ENCODE data around the gene ADM5. TPM values are rescaled to one million over a fixed set of nuclear protein-coding genes. Genes with fewer than 3 reads are reported as not detected.

The ADM5 gene
- total RNA-seq, result 1 to 10 TPM in 3 of 4 donors, under 1 TPM in 1; 0.91 to 2.8 (median 1.8) TPM

- no peaks in the 10 kb centered on the region for H3K9me3 ChIP-seq
- H3K27ac ChIP-seq, result peak within 1 kb of the TSS; percentile 61 to 80 (median 72)
- peaks cover 16 to 57% (median 29%) of the 10 kb centered on the region in 3 donors for H3K4me1 ChIP-seq
- peaks cover 0 to 35% (median 0%) of the 10 kb centered on the region in 4 donors for H3K27me3 ChIP-seq
- H3K4me3 ChIP-seq, result peak within 1 kb of the TSS; percentile 29 to 70 (median 52)
- intact Hi-C loops (cut with DNase I), result no loop called here
- DNase-seq, result no peak
- TF ChIP-seq CTCF (IDR thresholded peaks at IDR 0.05) (peak in 4 of 6 experiments; percentile 40 to 68 (median 49)), POLR2A (IDR thresholded peaks at IDR 0.05) (no peak)
- 12 to 56% methylated on average over 15 to 16 of the region's 54 CpGs for WGBS, 2 donors
- H3K36me3 ChIP-seq, result peaks cover 12 to 45% (median 13%) of the 10 kb centered on the region in 3 donors
Observed at GRCh38 chr19:49689133-49690078, at the start of gene ADM5. Gene ADM5 (plus strand): TSS chr19:49689594. CDS start chr19:49689838, 244 bp downstream.

GRCh38 chr19:49640113-49640898, 49.1 kb upstream of the ADM5 start, which contains the start of gene RRAS:
Gene RRAS (minus strand): TSS chr19:49640143. CDS start chr19:49640098, 45 bp downstream.
- Histone ChIP-seq H3K27ac (peak within 1 kb of the TSS; percentile 97 to 98 (median 98)), H3K36me3 (peaks cover 0 to 10% (median 0%) of the 10 kb centered on the region in 3 donors), H3K9me3 (no peaks in the 10 kb centered on the region), H3K4me3 (peak within 1 kb of the TSS; percentile 54 to 97 (median 88)), H3K4me1 (peaks cover 38 to 89% (median 52%) of the 10 kb centered on the region in 3 donors), H3K27me3 (no peaks in the 10 kb centered on the region)
- DNase-seq, result peak; percentile 99
- TF ChIP-seq POLR2A (IDR thresholded peaks at IDR 0.05) (peak in 3 of 4 donors; percentile 18 to 92 (median 81)), CTCF (IDR thresholded peaks at IDR 0.05) (peak in 1 of 6 experiments; percentile 12)
- WGBS, 2 donors, result 0 to 1% methylated on average over 26 to 36 of the region's 51 CpGs
- intact Hi-C loops (cut with DNase I), result no loop called here

- peak in 3 of 4 donors; percentile 47 to 97 (median 93) for TF ChIP-seq POLR2A (IDR thresholded peaks at IDR 0.05)
- peak in 1 of 6 experiments; percentile 21 for TF ChIP-seq CTCF (IDR thresholded peaks at IDR 0.05)
- WGBS, 2 donors, result 0 to 1% methylated on average over 15 to 24 of the region's 87 CpGs
- Histone ChIP-seq H3K9me3 (no peaks in the 10 kb centered on the region), H3K4me3 (peak within 1 kb of the TSS; percentile 82 to 97 (median 95)), H3K4me1 (peaks cover 28 to 77% (median 39%) of the 10 kb centered on the region in 3 donors), H3K36me3 (peaks cover 5 to 26% (median 6%) of the 10 kb centered on the region in 3 donors), H3K27ac (peak within 1 kb of the TSS; percentile 97 to 98 (median 98)), H3K27me3 (no peaks in the 10 kb centered on the region)
- peak; percentile 98 for DNase-seq
- intact Hi-C loops (cut with DNase I), result no loop called here
Observed at GRCh38 chr19:49641688-49642491, 47.5 kb upstream of the ADM5 start, which contains the start of gene SCAF1. Gene SCAF1 (plus strand): TSS chr19:49642209. CDS start chr19:49645027, 2,818 bp downstream.

- no peaks in the 10 kb centered on the region for H3K9me3 ChIP-seq
- WGBS, 2 donors, result 6 to 19% methylated on average over 2 to 3 of the region's 5 CpGs
- H3K4me3 ChIP-seq, result peak overlapping the region; percentile 82 to 97 (median 95)
- no peaks in the 10 kb centered on the region for H3K27me3 ChIP-seq
- peak overlapping the region; percentile 97 to 98 (median 98) for H3K27ac ChIP-seq
- no peak for TF ChIP-seq POLR2A (IDR thresholded peaks at IDR 0.05)
- TF ChIP-seq CTCF (IDR thresholded peaks at IDR 0.05), result no peak
- DNase-seq, result no peak
- intact Hi-C loops (cut with DNase I), result no loop called here
- peaks cover 8 to 33% (median 12%) of the 10 kb centered on the region in 3 donors for H3K36me3 ChIP-seq
- peaks cover 28 to 71% (median 36%) of the 10 kb centered on the region in 3 donors for H3K4me1 ChIP-seq
Observed at GRCh38 chr19:49642492-49643035, 46.8 kb upstream of the ADM5 start.
